HepG2 (cell line): ENCODE results near the gene S100P. TPM values are rescaled to one million over a fixed set of nuclear protein-coding genes. Genes with fewer than 3 reads are reported as not detected.

Experiments used
- AKAP8 ChIP-seq: sonication (generic); formaldehyde crosslinking; IDR thresholded peaks from 2 replicates; pipeline ENCODE4 v1.5.1; 2020; ENCODE audit warnings: mild to moderate bottlenecking, missing genetic modification reagents
- HDAC2 ChIP-seq: sonication (generic); formaldehyde crosslinking; IDR thresholded peaks from 2 replicates; pipeline ENCODE4 v1.4.0; 2020; ENCODE audit warnings: missing genetic modification reagents
- HNF4G ChIP-seq, 2 experiments: sonication (generic) in 1 of 2; formaldehyde crosslinking in 1 of 2; IDR thresholded peaks; 2 replicates each; pipeline versions ENCODE4 v1.4.0 to v1.6.1; 2011 to 2020; ENCODE audit warnings: borderline replicate concordance in 2 of 2, low read depth in 2 of 2, mild to moderate bottlenecking in 2 of 2, low read length in 1 of 2, missing genetic modification reagents in 1 of 2, moderate library complexity in 1 of 2
- JUN ChIP-seq: sonication (generic); formaldehyde crosslinking; IDR thresholded peaks from 2 replicates; pipeline ENCODE4 v1.4.0; 2020; ENCODE audit warnings: mild to moderate bottlenecking, missing genetic modification reagents
- KDM4B ChIP-seq: sonication (generic); formaldehyde crosslinking; IDR thresholded peaks from 2 replicates; pipeline ENCODE4 v1.4.0; 2020; ENCODE audit warnings: missing genetic modification reagents
- MAFF ChIP-seq: IDR thresholded peaks from 2 replicates; pipeline ENCODE4 v1.6.1; 2011; ENCODE audit warnings: low read depth, low read length, improper control_type of control experiment
- NAIF1 ChIP-seq: sonication (generic); formaldehyde crosslinking; IDR thresholded peaks from 2 replicates; pipeline ENCODE4 v1.5.0; 2020; ENCODE audit warnings: mild to moderate bottlenecking, missing genetic modification reagents, borderline replicate concordance
- NFKB2 ChIP-seq: sonication (generic); formaldehyde crosslinking; IDR thresholded peaks from 2 replicates; pipeline ENCODE4 v1.4.0; 2020; ENCODE audit warnings: missing genetic modification reagents, borderline replicate concordance
- REXO4 ChIP-seq: sonication (generic); formaldehyde crosslinking; IDR thresholded peaks from 2 replicates; pipeline ENCODE4 v1.8.0; 2022; ENCODE audit warnings: missing genetic modification reagents, mild to moderate bottlenecking, borderline replicate concordance
- RFX1 ChIP-seq: fragments of 450-650 bp; IDR thresholded peaks from 2 replicates; pipeline ENCODE4 v1.6.1; 2017
- SP140L ChIP-seq: sonication (generic); formaldehyde crosslinking; IDR thresholded peaks from 2 replicates; pipeline ENCODE4 v1.4.0; 2020; ENCODE audit warnings: missing genetic modification reagents, borderline replicate concordance
- SRSF4 ChIP-seq: fragments of 200-400 bp; formaldehyde crosslinking; IDR thresholded peaks from one replicate; pipeline ENCODE4 v1.6.1; 2018; ENCODE audit warnings: mild to moderate bottlenecking, low read depth, low read length, moderate library complexity; ENCODE audit not compliant: poor library complexity, severe bottlenecking
- ZBTB42 ChIP-seq: sonication (generic); formaldehyde crosslinking; IDR thresholded peaks from 2 replicates; pipeline ENCODE4 v1.5.0; 2020; ENCODE audit warnings: mild to moderate bottlenecking, missing genetic modification reagents
- ZNF17 ChIP-seq: sonication (generic); formaldehyde crosslinking; IDR thresholded peaks from 2 replicates; pipeline ENCODE4 v1.5.0; 2020; ENCODE audit warnings: mild to moderate bottlenecking, missing genetic modification reagents
- ZNF326 ChIP-seq: sonication (generic); formaldehyde crosslinking; IDR thresholded peaks from 2 replicates; pipeline ENCODE4 v1.4.0; 2020; ENCODE audit warnings: missing genetic modification reagents, borderline replicate concordance
- ZNF776 ChIP-seq: sonication (generic); formaldehyde crosslinking; IDR thresholded peaks from 2 replicates; pipeline ENCODE4 v1.4.0; 2020; ENCODE audit warnings: mild to moderate bottlenecking, missing genetic modification reagents
- polyA plus RNA-seq, 8 experiments: library from polyadenylated mRNA; depleted of rRNA in 3 of 8; stranded (reverse) in 7 of 8; unstranded in 1 of 8; fragments of >200 nt; fragmentation: Illumina TruSeq in 4 of 8; extraction: Trizol in 4 of 8; gene quantifications; 2 replicates each; pipeline versions ENCODE4 v1.2.1 to v1.2.3, GENCODE V29; 2011 to 2016; ENCODE audit warnings: low read depth in 4 of 8, missing spikeins in 1 of 8, mixed read lengths in 1 of 8; ENCODE audit not compliant: insufficient read depth in 1 of 8
- total RNA-seq, 5 experiments: library from RNA; depleted of rRNA; stranded (reverse); fragments of >200 nt; fragmentation: Illumina TruSeq; extraction: Trizol; gene quantifications; 2 replicates each; pipeline ENCODE4 v1.2.3, GENCODE V29; 2016; ENCODE audit warnings: low read depth in 1 of 5
- TF ChIP-seq, protein P1 (sequence below): sonication (generic); formaldehyde crosslinking; IDR thresholded peaks from 2 replicates; pipeline ENCODE4 v1.4.0; 2020; ENCODE audit warnings: mild to moderate bottlenecking, missing genetic modification reagents
- TF ChIP-seq, protein P2 (sequence below): sonication (generic); formaldehyde crosslinking; IDR thresholded peaks from 2 replicates; pipeline ENCODE4 v1.5.0; 2020; ENCODE audit warnings: mild to moderate bottlenecking, missing genetic modification reagents
- TF ChIP-seq, protein P3 (sequence below): sonication (generic); formaldehyde crosslinking; IDR thresholded peaks from 2 replicates; pipeline ENCODE4 v1.8.1; 2022; ENCODE audit warnings: low read depth, mild to moderate bottlenecking, missing genetic modification reagents
- TF ChIP-seq, protein P4 (sequence below): IDR thresholded peaks from 2 replicates; pipeline ENCODE4 v1.6.1; 2016; ENCODE audit warnings: mild to moderate bottlenecking

Gene S100P
- total and polyA plus RNA-seq, 2 of the 13 experiments (the other 11 are each of a cell fraction or from before 2014, with no cell fraction given), result 278 to 1,649 TPM

GRCh38 chr4:6716018-6716911 lies 22.6 kb downstream of the S100P start, which contains the start of gene BLOC1S4 (continued):
- TF ChIP-seq JUN (CRISPR knock-in tag), result peak; percentile 46; the same call in 1 of the 2 replicates
- TF ChIP-seq, protein P1, sequence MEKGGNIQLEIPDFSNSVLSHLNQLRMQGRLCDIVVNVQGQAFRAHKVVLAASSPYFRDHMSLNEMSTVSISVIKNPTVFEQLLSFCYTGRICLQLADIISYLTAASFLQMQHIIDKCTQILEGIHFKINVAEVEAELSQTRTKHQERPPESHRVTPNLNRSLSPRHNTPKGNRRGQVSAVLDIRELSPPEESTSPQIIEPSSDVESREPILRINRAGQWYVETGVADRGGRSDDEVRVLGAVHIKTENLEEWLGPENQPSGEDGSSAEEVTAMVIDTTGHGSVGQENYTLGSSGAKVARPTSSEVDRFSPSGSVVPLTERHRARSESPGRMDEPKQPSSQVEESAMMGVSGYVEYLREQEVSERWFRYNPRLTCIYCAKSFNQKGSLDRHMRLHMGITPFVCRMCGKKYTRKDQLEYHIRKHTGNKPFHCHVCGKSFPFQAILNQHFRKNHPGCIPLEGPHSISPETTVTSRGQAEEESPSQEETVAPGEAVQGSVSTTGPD (CRISPR knock-in tag), result no peak
- TF ChIP-seq KDM4B, result 0 out of 2 replicates have a peak, but pooled peaks have one; percentile 12
- TF ChIP-seq, protein P2, sequence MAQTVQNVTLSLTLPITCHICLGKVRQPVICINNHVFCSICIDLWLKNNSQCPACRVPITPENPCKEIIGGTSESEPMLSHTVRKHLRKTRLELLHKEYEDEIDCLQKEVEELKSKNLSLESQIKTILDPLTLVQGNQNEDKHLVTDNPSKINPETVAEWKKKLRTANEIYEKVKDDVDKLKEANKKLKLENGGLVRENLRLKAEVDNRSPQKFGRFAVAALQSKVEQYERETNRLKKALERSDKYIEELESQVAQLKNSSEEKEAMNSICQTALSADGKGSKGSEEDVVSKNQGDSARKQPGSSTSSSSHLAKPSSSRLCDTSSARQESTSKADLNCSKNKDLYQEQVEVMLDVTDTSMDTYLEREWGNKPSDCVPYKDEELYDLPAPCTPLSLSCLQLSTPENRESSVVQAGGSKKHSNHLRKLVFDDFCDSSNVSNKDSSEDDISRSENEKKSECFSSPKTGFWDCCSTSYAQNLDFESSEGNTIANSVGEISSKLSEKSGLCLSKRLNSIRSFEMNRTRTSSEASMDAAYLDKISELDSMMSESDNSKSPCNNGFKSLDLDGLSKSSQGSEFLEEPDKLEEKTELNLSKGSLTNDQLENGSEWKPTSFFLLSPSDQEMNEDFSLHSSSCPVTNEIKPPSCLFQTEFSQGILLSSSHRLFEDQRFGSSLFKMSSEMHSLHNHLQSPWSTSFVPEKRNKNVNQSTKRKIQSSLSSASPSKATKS (CRISPR knock-in tag), result no peak
- no peak for TF ChIP-seq ZBTB42 (CRISPR knock-in tag)
- TF ChIP-seq, protein P3, sequence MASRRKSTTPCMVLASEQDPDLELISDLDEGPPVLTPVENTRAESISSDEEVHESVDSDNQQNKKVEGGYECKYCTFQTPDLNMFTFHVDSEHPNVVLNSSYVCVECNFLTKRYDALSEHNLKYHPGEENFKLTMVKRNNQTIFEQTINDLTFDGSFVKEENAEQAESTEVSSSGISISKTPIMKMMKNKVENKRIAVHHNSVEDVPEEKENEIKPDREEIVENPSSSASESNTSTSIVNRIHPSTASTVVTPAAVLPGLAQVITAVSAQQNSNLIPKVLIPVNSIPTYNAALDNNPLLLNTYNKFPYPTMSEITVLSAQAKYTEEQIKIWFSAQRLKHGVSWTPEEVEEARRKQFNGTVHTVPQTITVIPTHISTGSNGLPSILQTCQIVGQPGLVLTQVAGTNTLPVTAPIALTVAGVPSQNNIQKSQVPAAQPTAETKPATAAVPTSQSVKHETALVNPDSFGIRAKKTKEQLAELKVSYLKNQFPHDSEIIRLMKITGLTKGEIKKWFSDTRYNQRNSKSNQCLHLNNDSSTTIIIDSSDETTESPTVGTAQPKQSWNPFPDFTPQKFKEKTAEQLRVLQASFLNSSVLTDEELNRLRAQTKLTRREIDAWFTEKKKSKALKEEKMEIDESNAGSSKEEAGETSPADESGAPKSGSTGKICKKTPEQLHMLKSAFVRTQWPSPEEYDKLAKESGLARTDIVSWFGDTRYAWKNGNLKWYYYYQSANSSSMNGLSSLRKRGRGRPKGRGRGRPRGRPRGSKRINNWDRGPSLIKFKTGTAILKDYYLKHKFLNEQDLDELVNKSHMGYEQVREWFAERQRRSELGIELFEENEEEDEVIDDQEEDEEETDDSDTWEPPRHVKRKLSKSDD (CRISPR knock-in tag), result no peak
- TF ChIP-seq REXO4 (CRISPR knock-in tag), result no peak
- TF ChIP-seq SP140L (CRISPR knock-in tag), result no peak
- no peak for TF ChIP-seq MAFF
- no peak for TF ChIP-seq SRSF4
- TF ChIP-seq NFKB2 (CRISPR knock-in tag), result peak; percentile 38; the same call in 1 of the 2 replicates
- no peak for TF ChIP-seq ZNF17 (CRISPR knock-in tag)
- TF ChIP-seq HNF4G (IDR thresholded peaks at IDR 0.05; ENCODE audit: borderline replicate concordance, low read depth, low read length), result no peak
- no peak for TF ChIP-seq HNF4G (CRISPR knock-in tag; IDR thresholded peaks at IDR 0.05; ENCODE audit: borderline replicate concordance, low read depth)
- TF ChIP-seq ZNF776 (CRISPR knock-in tag), result no peak
- TF ChIP-seq ZNF326 (CRISPR knock-in tag), result no peak
- peak; percentile 38; the same call in 1 of the 2 replicates for TF ChIP-seq HDAC2 (CRISPR knock-in tag)
- peak; percentile 57; the same call in 1 of the 2 replicates for TF ChIP-seq AKAP8 (CRISPR knock-in tag)
- TF ChIP-seq, protein P4, sequence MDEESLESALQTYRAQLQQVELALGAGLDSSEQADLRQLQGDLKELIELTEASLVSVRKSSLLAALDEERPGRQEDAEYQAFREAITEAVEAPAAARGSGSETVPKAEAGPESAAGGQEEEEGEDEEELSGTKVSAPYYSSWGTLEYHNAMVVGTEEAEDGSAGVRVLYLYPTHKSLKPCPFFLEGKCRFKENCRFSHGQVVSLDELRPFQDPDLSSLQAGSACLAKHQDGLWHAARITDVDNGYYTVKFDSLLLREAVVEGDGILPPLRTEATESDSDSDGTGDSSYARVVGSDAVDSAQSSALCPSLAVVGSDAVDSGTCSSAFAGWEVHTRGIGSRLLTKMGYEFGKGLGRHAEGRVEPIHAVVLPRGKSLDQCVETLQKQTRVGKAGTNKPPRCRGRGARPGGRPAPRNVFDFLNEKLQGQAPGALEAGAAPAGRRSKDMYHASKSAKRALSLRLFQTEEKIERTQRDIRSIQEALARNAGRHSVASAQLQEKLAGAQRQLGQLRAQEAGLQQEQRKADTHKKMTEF (CRISPR knock-in tag), result peak; percentile 64
- no peak for TF ChIP-seq NAIF1 (CRISPR knock-in tag)
- no peak for TF ChIP-seq RFX1
